ENCODE measurements around the gene CBLC.

The CBLC gene

DNA sequence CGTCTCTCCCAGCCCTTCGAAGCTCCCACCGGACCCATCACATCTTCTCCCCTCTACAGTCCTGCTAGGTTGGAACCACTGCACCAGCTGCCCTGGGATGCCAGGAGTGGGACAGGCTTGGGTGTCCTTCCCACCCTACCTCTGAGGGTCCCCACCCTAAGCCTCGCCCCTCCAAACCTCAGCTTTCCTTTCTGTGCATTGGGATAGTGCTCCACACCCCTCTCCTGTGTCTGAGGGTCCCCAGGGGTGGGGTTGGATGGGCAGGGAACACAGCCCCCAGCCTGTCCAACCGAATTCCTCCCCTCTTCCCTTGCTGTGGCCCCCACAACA, 31.1 kb upstream of the CBLC start:
- Histone ChIP-seq H3K4me1 (ENCODE audit: control insufficient read depth in 5 of 5, insufficient read depth in 5 of 5, low read length in 5 of 5) (peaks cover 22 to 84% (median 71%) of the 10 kb centered on the region in 5 donors), H3K4me3 (ENCODE audit: low read depth in 1 of 5, low read length in 5 of 5) (peak overlapping the region in 4 of 5 donors; percentile 22 to 80 (median 44))

DNA sequence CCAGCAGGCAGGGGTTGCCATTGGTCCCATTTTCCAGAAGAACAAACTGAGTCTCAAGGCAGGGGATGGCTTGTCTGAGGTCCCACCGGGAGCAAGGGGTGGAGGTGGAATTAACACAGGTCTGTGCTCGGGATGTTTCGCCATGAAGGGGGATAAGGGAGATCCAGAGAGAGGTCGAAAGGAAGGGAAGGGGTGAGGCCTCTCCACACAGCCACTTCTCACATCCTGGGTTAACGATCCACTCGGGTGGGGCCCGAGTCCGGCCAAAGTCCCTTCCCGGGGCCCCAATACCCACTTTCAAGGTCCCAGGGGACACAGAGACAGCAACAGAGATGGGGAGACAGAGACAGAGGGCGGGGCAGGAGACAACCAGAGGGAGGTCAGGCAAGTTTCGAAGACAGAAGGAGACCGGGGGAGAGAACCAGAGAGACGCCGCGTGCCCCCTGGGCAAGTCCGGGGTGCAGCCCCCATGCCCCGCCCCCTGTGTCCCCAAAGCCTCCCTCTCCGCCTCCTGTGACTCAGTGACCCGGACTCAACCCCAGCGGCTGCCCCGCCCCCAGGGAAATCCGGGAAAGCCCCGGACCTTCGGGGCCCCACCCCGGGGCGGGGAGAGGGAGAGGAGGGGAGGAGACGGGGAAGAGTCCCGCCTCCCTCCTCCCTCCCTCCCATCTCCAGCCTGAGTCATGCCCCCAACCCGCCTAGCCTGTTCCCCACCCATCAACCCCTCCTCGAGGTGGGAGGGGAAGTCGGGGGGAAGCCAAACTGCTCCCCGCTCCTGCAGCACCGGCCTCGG, 30.5 kb upstream of the CBLC start:
- Histone ChIP-seq H3K4me1 (ENCODE audit: control insufficient read depth in 5 of 5, insufficient read depth in 5 of 5, low read length in 5 of 5) (peaks cover 22 to 86% (median 72%) of the 10 kb centered on the region in 5 donors), H3K9me3 (ENCODE audit: control insufficient read depth in 5 of 5, low read length in 5 of 5) (no peaks in the 10 kb centered on the region), H3K27me3 (ENCODE audit: control insufficient read depth in 5 of 5, insufficient read depth in 4 of 5, low read length in 5 of 5) (no peaks in the 10 kb centered on the region), H3K36me3 (ENCODE audit: control insufficient read depth in 5 of 5, insufficient read depth in 5 of 5, low read length in 5 of 5) (peaks cover 0 to 18% (median 14%) of the 10 kb centered on the region in 5 donors), H3K27ac (ENCODE audit: low read depth, low read length) (peak overlapping the region; percentile 98), H3K9ac (ENCODE audit: low read length in 5 of 5) (peak overlapping the region; percentile 48 to 95 (median 84)), H3K4me3 (ENCODE audit: low read depth in 1 of 5, low read length in 5 of 5) (peak overlapping the region; percentile 17 to 85 (median 75))

More for the DNA sequence above, 31.1 kb upstream of the CBLC start:
- peaks cover 0 to 12% (median 11%) of the 10 kb centered on the region in 5 donors for H3K36me3 ChIP-seq (ENCODE audit: control insufficient read depth in 5 of 5, insufficient read depth in 5 of 5, low read length in 5 of 5)
- peak overlapping the region; percentile 22 to 81 (median 59) for H3K9ac ChIP-seq (ENCODE audit: low read length in 5 of 5)
- no peaks in the 10 kb centered on the region for H3K9me3 ChIP-seq (ENCODE audit: control insufficient read depth in 5 of 5, low read length in 5 of 5)
- no peaks in the 10 kb centered on the region for H3K27me3 ChIP-seq (ENCODE audit: control insufficient read depth in 5 of 5, insufficient read depth in 4 of 5, low read length in 5 of 5)
- H3K27ac ChIP-seq (ENCODE audit: low read depth, low read length) = peak overlapping the region; percentile 98

DNA sequence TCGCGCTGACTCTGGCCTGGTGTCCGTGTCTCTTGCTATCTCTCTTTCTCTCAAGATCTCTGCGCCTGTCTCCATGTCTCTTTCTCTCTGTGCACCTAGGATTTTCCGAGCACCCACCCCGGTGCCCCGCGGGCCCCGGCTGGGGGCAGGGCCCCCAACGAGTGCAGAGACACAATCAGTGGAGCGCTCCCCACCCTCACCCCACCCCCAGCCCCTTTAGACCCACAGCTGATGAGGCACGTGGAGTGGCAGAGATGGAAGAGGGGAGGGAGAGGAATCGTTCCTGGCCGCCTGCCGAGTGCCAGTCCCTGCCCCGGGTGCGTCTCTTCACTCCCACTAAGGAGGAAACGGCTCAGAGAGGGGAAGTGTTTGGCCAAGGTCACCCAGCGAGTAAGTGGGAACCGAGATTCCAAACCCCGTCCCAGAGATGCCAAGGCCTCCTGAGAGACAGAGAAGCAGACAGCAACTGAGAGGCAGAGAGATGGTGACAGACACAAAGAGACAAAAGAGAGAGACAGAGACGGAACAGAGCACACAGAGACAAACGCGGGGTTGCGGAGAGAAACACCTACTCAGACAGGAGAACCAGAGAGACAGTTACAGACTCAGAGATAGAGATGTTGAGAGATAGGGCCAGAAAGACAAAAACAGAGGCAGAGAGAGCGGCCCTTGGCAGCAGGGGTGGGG, 29.8 kb upstream of the CBLC start:
- H3K36me3 ChIP-seq (ENCODE audit: control insufficient read depth in 5 of 5, insufficient read depth in 5 of 5, low read length in 5 of 5) = peaks cover 0 to 25% (median 22%) of the 10 kb centered on the region in 5 donors
- peaks cover 22 to 86% (median 72%) of the 10 kb centered on the region in 5 donors for H3K4me1 ChIP-seq (ENCODE audit: control insufficient read depth in 5 of 5, insufficient read depth in 5 of 5, low read length in 5 of 5)
- H3K9me3 ChIP-seq (ENCODE audit: control insufficient read depth in 5 of 5, low read length in 5 of 5) = no peaks in the 10 kb centered on the region
- peak overlapping the region; percentile 69 to 85 (median 75) for H3K4me3 ChIP-seq (ENCODE audit: low read depth in 1 of 5, low read length in 5 of 5)
- H3K27me3 ChIP-seq (ENCODE audit: control insufficient read depth in 5 of 5, insufficient read depth in 4 of 5, low read length in 5 of 5) = no peaks in the 10 kb centered on the region
- H3K9ac ChIP-seq (ENCODE audit: low read length in 5 of 5) = peak overlapping the region; percentile 84 to 95 (median 93)
- peak overlapping the region; percentile 98 for H3K27ac ChIP-seq (ENCODE audit: low read depth, low read length)

DNA sequence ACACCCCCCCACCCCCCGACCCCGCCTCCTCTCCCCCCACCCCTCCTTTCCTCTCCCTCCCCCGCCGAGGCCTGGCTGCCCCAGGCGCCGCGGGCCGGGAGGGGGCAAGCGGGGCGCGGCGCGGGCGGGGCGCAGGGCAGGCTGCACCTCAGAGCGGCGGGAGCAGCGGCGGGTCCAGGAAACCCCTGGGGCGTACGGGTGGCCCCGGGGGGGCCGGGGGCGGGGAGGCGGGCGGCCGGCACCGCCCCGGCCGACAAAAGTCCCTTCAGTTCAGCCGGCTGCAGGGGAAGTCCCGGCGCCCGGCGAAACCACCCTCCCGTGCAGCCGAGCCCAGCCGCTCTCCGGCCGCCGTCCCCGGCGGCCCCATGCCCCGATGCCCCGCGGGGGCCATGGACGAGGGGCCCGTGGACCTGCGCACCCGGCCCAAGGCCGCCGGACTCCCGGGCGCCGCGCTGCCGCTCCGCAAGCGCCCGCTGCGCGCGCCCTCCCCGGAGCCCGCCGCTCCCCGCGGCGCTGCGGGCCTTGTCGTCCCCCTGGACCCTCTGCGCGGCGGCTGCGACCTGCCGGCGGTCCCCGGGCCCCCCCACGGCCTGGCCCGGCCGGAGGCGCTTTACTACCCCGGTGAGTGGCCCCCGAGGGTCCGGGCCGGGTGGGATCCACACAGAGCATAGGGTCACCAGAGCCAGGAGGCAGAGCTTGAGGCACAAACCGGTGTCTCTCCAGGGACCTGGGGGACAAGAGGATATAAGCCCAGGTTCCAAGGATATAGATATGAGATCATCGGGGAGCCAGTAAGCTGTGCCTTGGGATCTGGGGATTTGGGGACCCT, 29.1 kb upstream of the CBLC start, which contains the start of gene BCL3:
BCL3 (plus strand) TSS at position 283 of the 829 bp plus-strand sequence; CDS start at position 366, 83 bp downstream.
- Histone ChIP-seq H3K9me3 (ENCODE audit: control insufficient read depth in 5 of 5, low read length in 5 of 5) (no peaks in the 10 kb centered on the region), H3K27ac (ENCODE audit: low read depth, low read length) (peak within 1 kb of the TSS; percentile 98), H3K27me3 (ENCODE audit: control insufficient read depth in 5 of 5, insufficient read depth in 4 of 5, low read length in 5 of 5) (no peaks in the 10 kb centered on the region), H3K4me1 (ENCODE audit: control insufficient read depth in 5 of 5, insufficient read depth in 5 of 5, low read length in 5 of 5) (peaks cover 20 to 85% (median 73%) of the 10 kb centered on the region in 5 donors), H3K4me3 (ENCODE audit: low read depth in 1 of 5, low read length in 5 of 5) (peak within 1 kb of the TSS; percentile 75 to 87 (median 85)), H3K36me3 (ENCODE audit: control insufficient read depth in 5 of 5, insufficient read depth in 5 of 5, low read length in 5 of 5) (peaks cover 0 to 25% (median 22%) of the 10 kb centered on the region in 5 donors), H3K9ac (ENCODE audit: low read length in 5 of 5) (peak within 1 kb of the TSS; percentile 90 to 98 (median 95))

DNA sequence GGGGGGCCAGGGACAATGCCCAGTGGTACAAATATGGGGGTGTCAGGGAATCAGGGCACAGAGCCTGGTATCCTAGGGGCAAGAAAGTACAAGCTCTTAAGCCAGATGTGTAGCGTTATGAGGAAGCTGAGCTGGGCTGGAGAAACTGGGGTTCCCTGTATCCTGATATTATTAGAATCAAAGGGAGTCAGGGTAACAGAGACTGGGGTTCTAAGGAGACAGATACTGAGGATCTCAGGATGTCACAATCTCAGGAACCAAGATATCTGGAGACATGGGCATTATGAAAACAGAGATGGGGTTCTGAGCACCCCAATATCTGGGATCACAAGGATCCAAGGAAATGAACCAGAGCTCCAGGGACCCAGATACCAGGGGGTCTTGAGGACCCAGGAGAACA, 28.4 kb upstream of the CBLC start:
- peak overlapping the region; percentile 90 to 98 (median 92) for H3K9ac ChIP-seq (ENCODE audit: low read length in 5 of 5)
- H3K27ac ChIP-seq (ENCODE audit: low read depth, low read length) = peak overlapping the region; percentile 94
- H3K27me3 ChIP-seq (ENCODE audit: control insufficient read depth in 5 of 5, insufficient read depth in 4 of 5, low read length in 5 of 5) = no peaks in the 10 kb centered on the region
- peaks cover 20 to 86% (median 78%) of the 10 kb centered on the region in 5 donors for H3K4me1 ChIP-seq (ENCODE audit: control insufficient read depth in 5 of 5, insufficient read depth in 5 of 5, low read length in 5 of 5)
- peak overlapping the region; percentile 75 to 87 (median 85) for H3K4me3 ChIP-seq (ENCODE audit: low read depth in 1 of 5, low read length in 5 of 5)
- H3K36me3 ChIP-seq (ENCODE audit: control insufficient read depth in 5 of 5, insufficient read depth in 5 of 5, low read length in 5 of 5) = peaks cover 0 to 25% (median 22%) of the 10 kb centered on the region in 5 donors
- H3K9me3 ChIP-seq (ENCODE audit: control insufficient read depth in 5 of 5, low read length in 5 of 5) = no peaks in the 10 kb centered on the region

DNA sequence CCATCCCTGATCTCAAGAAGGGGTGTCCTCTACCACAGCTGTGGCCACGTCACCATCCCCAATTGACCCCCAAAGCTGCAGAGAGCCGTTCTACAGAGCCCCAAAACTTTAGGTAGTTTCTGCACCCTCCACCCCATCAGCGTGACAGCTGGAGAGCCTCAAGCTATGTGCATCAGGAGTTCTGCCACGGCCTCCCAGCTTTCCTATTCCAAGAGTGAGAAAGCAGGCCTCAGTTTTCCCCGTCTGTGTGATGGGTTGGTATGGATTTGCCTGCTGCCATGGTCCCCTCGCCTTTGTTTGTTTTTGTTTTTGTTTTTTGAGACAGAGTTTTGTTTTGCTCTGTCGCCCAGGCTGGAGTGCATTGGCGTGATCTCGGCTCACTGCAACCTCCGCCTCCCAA, 27.7 kb upstream of the CBLC start:
- no peaks in the 10 kb centered on the region for H3K9me3 ChIP-seq (ENCODE audit: control insufficient read depth in 5 of 5, low read length in 5 of 5)
- no peaks in the 10 kb centered on the region for H3K27me3 ChIP-seq (ENCODE audit: control insufficient read depth in 5 of 5, insufficient read depth in 4 of 5, low read length in 5 of 5)
- H3K36me3 ChIP-seq (ENCODE audit: control insufficient read depth in 5 of 5, insufficient read depth in 5 of 5, low read length in 5 of 5) = peaks cover 0 to 27% (median 23%) of the 10 kb centered on the region in 5 donors
- peak overlapping the region; percentile 90 to 98 (median 92) for H3K9ac ChIP-seq (ENCODE audit: low read length in 5 of 5)
- H3K4me3 ChIP-seq (ENCODE audit: low read depth in 1 of 5, low read length in 5 of 5) = peak overlapping the region; percentile 75 to 87 (median 85)
- H3K4me1 ChIP-seq (ENCODE audit: control insufficient read depth in 5 of 5, insufficient read depth in 5 of 5, low read length in 5 of 5) = peaks cover 17 to 85% (median 78%) of the 10 kb centered on the region in 5 donors
- peak overlapping the region; percentile 94 for H3K27ac ChIP-seq (ENCODE audit: low read depth, low read length)

DNA sequence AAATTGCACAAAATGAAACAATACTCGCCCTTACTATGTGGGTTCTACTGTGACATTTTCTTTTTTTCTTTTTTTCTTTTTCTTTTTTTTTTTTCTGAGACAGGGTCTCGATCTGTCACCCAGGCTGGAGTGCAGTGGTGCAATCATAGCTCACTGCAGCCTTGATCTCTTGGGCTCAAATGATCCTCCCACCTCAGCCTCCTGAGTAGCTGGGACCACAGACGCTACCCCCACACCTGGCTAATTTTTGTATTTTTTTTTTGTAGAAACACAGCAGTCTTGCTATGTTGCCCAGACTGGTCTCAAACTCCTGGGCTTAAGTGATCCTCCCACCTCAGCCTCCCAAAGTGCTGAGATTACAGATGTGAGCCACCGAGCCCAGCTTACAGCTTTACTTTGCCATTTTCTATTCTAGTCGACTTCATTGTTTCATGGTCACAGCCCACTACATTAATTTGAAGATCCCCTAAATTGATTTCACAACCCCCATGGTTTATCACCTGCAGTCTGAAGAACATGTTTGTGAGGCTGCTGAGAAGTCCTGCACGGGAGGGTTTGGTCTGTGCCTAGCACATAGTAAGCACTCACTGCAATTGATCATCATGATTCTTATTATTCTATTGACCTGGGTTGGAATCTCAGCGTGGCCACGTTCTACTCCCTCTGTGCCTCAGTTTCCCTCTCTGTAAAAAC, 25.4 kb upstream of the CBLC start:
- Histone ChIP-seq H3K4me3 (ENCODE audit: low read depth in 1 of 5, low read length in 5 of 5) (peak overlapping the region in 4 of 5 donors; percentile 52 to 71 (median 65)), H3K36me3 (ENCODE audit: control insufficient read depth in 5 of 5, insufficient read depth in 5 of 5, low read length in 5 of 5) (peaks cover 0 to 45% (median 35%) of the 10 kb centered on the region in 5 donors), H3K9ac (ENCODE audit: low read length in 5 of 5) (peak overlapping the region in 4 of 5 donors; percentile 28 to 71 (median 48)), H3K27me3 (ENCODE audit: control insufficient read depth in 5 of 5, insufficient read depth in 4 of 5, low read length in 5 of 5) (no peaks in the 10 kb centered on the region), H3K27ac (ENCODE audit: low read depth, low read length) (peak overlapping the region; percentile 87), H3K9me3 (ENCODE audit: control insufficient read depth in 5 of 5, low read length in 5 of 5) (no peaks in the 10 kb centered on the region), H3K4me1 (ENCODE audit: control insufficient read depth in 5 of 5, insufficient read depth in 5 of 5, low read length in 5 of 5) (peaks cover 22 to 85% (median 78%) of the 10 kb centered on the region in 5 donors)

DNA sequence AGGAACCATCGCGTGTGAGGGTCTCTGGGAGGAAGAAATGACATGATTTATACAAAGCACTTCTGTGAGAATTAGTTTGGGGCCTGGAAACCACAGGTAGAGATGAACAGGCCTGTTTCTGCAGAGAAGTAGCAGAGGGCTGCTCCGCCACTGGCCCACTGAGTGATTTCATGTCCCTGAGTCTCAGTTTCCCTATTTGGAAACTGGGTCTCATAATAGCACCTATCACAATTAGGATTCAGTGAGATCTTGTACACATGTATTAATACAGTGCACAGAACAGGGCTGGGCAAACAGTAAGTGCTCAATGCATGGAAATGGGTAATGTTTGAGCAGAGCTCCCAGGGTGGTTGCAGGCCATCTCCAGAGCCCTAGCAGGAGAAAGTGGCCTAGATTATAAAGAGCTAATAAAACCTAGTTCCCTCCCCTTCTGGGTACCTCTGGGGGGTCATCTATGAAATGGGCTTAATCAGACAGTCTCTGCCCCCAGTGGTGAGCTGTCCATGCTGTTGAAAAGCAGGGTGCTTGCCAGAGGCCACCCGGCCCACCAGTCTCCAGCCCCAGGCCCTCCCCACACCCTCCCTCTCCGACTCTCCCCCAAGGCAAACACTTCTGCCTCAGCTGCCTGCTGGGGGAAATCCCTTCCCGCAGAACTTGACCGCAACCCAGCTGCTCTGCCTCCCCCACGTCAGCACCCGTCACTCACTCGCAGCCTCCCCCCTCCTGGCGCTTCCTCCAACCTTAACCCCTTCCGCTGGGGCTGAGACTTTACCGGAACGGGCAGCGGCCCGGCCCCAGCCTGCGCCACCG, 24.7 kb upstream of the CBLC start:
- Histone ChIP-seq H3K27me3 (ENCODE audit: control insufficient read depth in 5 of 5, insufficient read depth in 4 of 5, low read length in 5 of 5) (no peaks in the 10 kb centered on the region), H3K27ac (ENCODE audit: low read depth, low read length) (peak overlapping the region; percentile 87), H3K4me1 (ENCODE audit: control insufficient read depth in 5 of 5, insufficient read depth in 5 of 5, low read length in 5 of 5) (peaks cover 25 to 86% (median 80%) of the 10 kb centered on the region in 5 donors), H3K9ac (ENCODE audit: low read length in 5 of 5) (peak overlapping the region in 4 of 5 donors; percentile 32 to 71 (median 52)), H3K9me3 (ENCODE audit: control insufficient read depth in 5 of 5, low read length in 5 of 5) (no peaks in the 10 kb centered on the region), H3K36me3 (ENCODE audit: control insufficient read depth in 5 of 5, insufficient read depth in 5 of 5, low read length in 5 of 5) (peaks cover 0 to 52% (median 36%) of the 10 kb centered on the region in 5 donors), H3K4me3 (ENCODE audit: low read depth in 1 of 5, low read length in 5 of 5) (peak overlapping the region; percentile 4 to 71 (median 61))
